ENCODE results near the gene RASA3. TPM values are rescaled to one million over a fixed set of nuclear protein-coding genes. Genes with fewer than 3 reads are reported as not detected.
A peak's percentile ranks its signal among the peaks of the same experiment; 100 is the strongest.

The RASA3 gene
- total and polyA plus RNA-seq, 2 of the 8 experiments (the other 6 are each of a cell fraction or from before 2014, with no cell fraction given), result 7.5 to 21.9 TPM

GRCh38 chr13:114131583-114132418 lies 622 bp downstream of the RASA3 start (continued):
- TF ChIP-seq GTF2F1 (IDR thresholded peaks at IDR 0.05; ENCODE audit: borderline replicate concordance, low read depth, low read length) (no peak), SAP30 (IDR thresholded peaks at IDR 0.05; ENCODE audit: insufficient read depth, insufficient replicate concordance, low read length) (no peak), SP2 (IDR thresholded peaks at IDR 0.05; ENCODE audit: low read length) (no peak), PHF8 (conservative IDR thresholded peaks at IDR 0.05; ENCODE audit: low read depth, low read length) (no peak), TBP (IDR thresholded peaks at IDR 0.05; ENCODE audit: low read depth, low read length) (no peak), RNF2 (IDR thresholded peaks at IDR 0.05; ENCODE audit: borderline replicate concordance, low read depth, low read length, missing control alignments, poor library complexity, severe bottlenecking) (no peak), HDAC2 (IDR thresholded peaks at IDR 0.05; ENCODE audit: borderline replicate concordance in 1 of 2, low read depth in 2 of 2, low read length in 2 of 2) (no peak; a peak in 1 of 4 replicates), CTBP2 (IDR thresholded peaks at IDR 0.05; ENCODE audit: borderline replicate concordance, insufficient read depth, insufficient read length, low read length) (no peak), KDM4A (IDR thresholded peaks at IDR 0.05; ENCODE audit: low read depth, low read length, severe bottlenecking) (peak; percentile 85), FOSL1 (IDR thresholded peaks at IDR 0.05; ENCODE audit: insufficient read depth, low read depth, low read length) (no peak), HDAC6 (IDR thresholded peaks at IDR 0.05; ENCODE audit: low read depth, low read length) (no peak), BACH1 (IDR thresholded peaks at IDR 0.05; ENCODE audit: low read length) (peak; percentile 14; the same call in 1 of the 2 replicates), SIX5 (IDR thresholded peaks at IDR 0.05; ENCODE audit: low read depth, low read length) (no peak), EP300 (IDR thresholded peaks at IDR 0.05; ENCODE audit: borderline replicate concordance in 1 of 2, low read depth in 2 of 2, low read length in 2 of 2) (no peak), CTCF (IDR thresholded peaks at IDR 0.05; ENCODE audit: control extremely low read depth in 1 of 3, insufficient read depth in 1 of 3, low read depth in 1 of 3, low read length in 3 of 3) (no peak)
- TF ChIP-seq, protein P1, sequence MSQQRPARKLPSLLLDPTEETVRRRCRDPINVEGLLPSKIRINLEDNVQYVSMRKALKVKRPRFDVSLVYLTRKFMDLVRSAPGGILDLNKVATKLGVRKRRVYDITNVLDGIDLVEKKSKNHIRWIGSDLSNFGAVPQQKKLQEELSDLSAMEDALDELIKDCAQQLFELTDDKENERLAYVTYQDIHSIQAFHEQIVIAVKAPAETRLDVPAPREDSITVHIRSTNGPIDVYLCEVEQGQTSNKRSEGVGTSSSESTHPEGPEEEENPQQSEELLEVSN (IDR thresholded peaks at IDR 0.05), result no peak
